Panc1 (cell line): ENCODE measurements around the gene CPNE4. TPM values are rescaled to one million over a fixed set of nuclear protein-coding genes. Genes with fewer than 3 reads are reported as not detected.

Source experiments
- ATAC-seq: fragments of 200-7000 bp; cut with Tn5 transposase; 2 replicates; pipeline ENCODE4 v1.9.1; 2020; ENCODE audit warnings: mild to moderate bottlenecking, moderate library complexity
- BruUV-seq: library from RNA; stranded (reverse); fragments of 400-500 nt; replicated peaks from 2 replicates; lab custom pipeline; 2021; lab: Mats Ljungman, UMichigan
- CTCF ChIA-PET: fragments of 300-600 bp; sonication (Branson Sonifier 250); formaldehyde crosslinking; loops from one replicate; lab custom pipeline; 2022; ENCODE audit warnings: antibody characterized with exemption; lab: Charles Lee
- POLR2A ChIA-PET: fragments of 300-600 bp; sonication (Branson Sonifier 250); formaldehyde crosslinking; loops from one replicate; lab custom pipeline; 2022; ENCODE audit warnings: antibody characterized with exemption; lab: Charles Lee
- DNase-seq: peaks from one replicate; pipeline ENCODE4 v3.0.0-alpha.2; 2010; ENCODE audit warnings: low read depth, low spot score
- H3K27ac ChIP-seq: 2 replicates; pipeline ENCODE4 v1.5.1; 2011; ENCODE audit warnings: mild to moderate bottlenecking, low read length, inconsistent platforms
- H3K27me3 ChIP-seq: fragments of 200-500 bp; sonication (Bioruptor generic); 2 replicates; pipeline ENCODE4 v1.6.0; 2014; ENCODE audit warnings: low read length, inconsistent platforms; ENCODE audit not compliant: control insufficient read depth, insufficient read depth
- H3K36me3 ChIP-seq: fragments of 200-500 bp; sonication (Bioruptor generic); 2 replicates; pipeline ENCODE4 v1.5.1; 2014; ENCODE audit warnings: inconsistent platforms, mild to moderate bottlenecking, low read length, moderate library complexity; ENCODE audit not compliant: control insufficient read depth, insufficient read depth
- H3K4me1 ChIP-seq: 2 replicates; pipeline ENCODE4 v1.5.1; 2011; ENCODE audit warnings: inconsistent platforms, mild to moderate bottlenecking, low read length, moderate library complexity; ENCODE audit not compliant: control insufficient read depth, insufficient read depth
- H3K4me3 ChIP-seq, 2 experiments: 2 replicates each; pipeline ENCODE4 v1.5.1; 2011 to 2012; ENCODE audit warnings: low read depth in 2 of 2, low read length in 2 of 2, mild to moderate bottlenecking in 2 of 2, inconsistent platforms in 1 of 2, moderate library complexity in 1 of 2
- H3K9me3 ChIP-seq: fragments of 200-500 bp; sonication (Bioruptor generic); 2 replicates; pipeline ENCODE4 v1.5.1; 2014; ENCODE audit warnings: low read depth, mild to moderate bottlenecking, inconsistent platforms, low read length, moderate library complexity; ENCODE audit not compliant: control insufficient read depth, insufficient read depth
- POLR2AphosphoS5 ChIP-seq: IDR thresholded peaks from 2 replicates; pipeline ENCODE4 v1.6.1; 2012; ENCODE audit warnings: mild to moderate bottlenecking, low read depth, low read length, moderate library complexity
- SIN3A ChIP-seq: IDR thresholded peaks from 2 replicates; pipeline ENCODE4 v1.6.1; 2012; ENCODE audit warnings: low read depth, mild to moderate bottlenecking, low read length, moderate library complexity, borderline replicate concordance; ENCODE audit not compliant: insufficient read depth
- TCF7L2 ChIP-seq: IDR thresholded peaks from 2 replicates; pipeline ENCODE4 v1.6.1; 2011; ENCODE audit warnings: mild to moderate bottlenecking, low read depth, low read length, inconsistent platforms
- in situ Hi-C: cut with HindIII; loops from 2 replicates; pipeline ENCODE4 v1.10.0; 2016; ENCODE audit warnings: low sequenced_read_pairs, low pct_unique_long_range_greater_than_20kb
- intact Hi-C: fragments of 100-400 bp; cut with micrococcal nuclease; formaldehyde crosslinking; loops from one replicate; pipeline ENCODE4 v1.10.0; 2022; ENCODE audit not compliant: unreplicated experiment
- total RNA-seq: library from RNA; stranded (reverse); gene quantifications from one replicate; pipeline ENCODE4 v1.2.1, GENCODE V29; 2021; ENCODE audit not compliant: unreplicated experiment
- TF ChIP-seq, protein P1 (sequence below): fragments of 450-650 bp; IDR thresholded peaks from 2 replicates; pipeline ENCODE4 v1.5.1; 2017; ENCODE audit warnings: mild to moderate bottlenecking
- TF ChIP-seq, protein P2 (sequence below), 2 experiments: IDR thresholded peaks; 2 replicates each; pipeline ENCODE4 v1.6.1; 2011 to 2012; ENCODE audit warnings: low read depth in 2 of 2, control low read depth in 1 of 2, low read length in 1 of 2, mild to moderate bottlenecking in 1 of 2, moderate library complexity in 1 of 2; ENCODE audit not compliant: insufficient read depth in 1 of 2

Gene CPNE4
- total RNA-seq, 1 experiment from 2014 or later: not detected

DNA sequence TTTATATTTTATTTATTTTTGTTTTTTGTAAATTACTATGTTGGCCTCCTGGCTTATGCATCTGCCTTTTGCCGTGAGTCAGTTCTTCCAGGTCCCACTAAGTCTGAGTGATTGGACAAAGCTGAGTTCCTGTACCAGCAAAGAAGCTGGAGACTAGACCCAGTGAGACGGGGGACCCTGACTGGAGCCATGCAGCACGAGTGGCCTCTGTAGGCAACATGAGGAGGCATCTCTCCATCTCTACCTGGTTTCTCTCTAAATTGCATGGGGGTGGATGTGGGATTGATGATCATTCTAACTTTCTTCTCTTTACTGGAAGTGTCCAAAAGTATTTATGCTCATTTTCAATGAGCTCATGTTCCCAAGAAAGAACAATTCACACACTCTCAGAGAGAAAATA lies 376.7 kb downstream of the CPNE4 start:
- Histone ChIP-seq H3K4me3 (no peak overlapping the region), H3K9me3 (no peaks in the 10 kb centered on the region), H3K36me3 (no peaks in the 10 kb centered on the region), H3K27ac (no peak overlapping the region), H3K27me3 (no peaks in the 10 kb centered on the region), H3K4me1 (no peaks in the 10 kb centered on the region)
- ATAC-seq: no peak
- ChIA-PET POLR2A (no interaction called here), CTCF (no interaction called here)
- in situ Hi-C loops (no loop called here), intact Hi-C loops (no loop called here)
- no TSS peak for BruUV-seq
- DNase-seq: no peak
- TF ChIP-seq, protein P1, sequence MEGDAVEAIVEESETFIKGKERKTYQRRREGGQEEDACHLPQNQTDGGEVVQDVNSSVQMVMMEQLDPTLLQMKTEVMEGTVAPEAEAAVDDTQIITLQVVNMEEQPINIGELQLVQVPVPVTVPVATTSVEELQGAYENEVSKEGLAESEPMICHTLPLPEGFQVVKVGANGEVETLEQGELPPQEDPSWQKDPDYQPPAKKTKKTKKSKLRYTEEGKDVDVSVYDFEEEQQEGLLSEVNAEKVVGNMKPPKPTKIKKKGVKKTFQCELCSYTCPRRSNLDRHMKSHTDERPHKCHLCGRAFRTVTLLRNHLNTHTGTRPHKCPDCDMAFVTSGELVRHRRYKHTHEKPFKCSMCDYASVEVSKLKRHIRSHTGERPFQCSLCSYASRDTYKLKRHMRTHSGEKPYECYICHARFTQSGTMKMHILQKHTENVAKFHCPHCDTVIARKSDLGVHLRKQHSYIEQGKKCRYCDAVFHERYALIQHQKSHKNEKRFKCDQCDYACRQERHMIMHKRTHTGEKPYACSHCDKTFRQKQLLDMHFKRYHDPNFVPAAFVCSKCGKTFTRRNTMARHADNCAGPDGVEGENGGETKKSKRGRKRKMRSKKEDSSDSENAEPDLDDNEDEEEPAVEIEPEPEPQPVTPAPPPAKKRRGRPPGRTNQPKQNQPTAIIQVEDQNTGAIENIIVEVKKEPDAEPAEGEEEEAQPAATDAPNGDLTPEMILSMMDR: peak; percentile 34
- TF ChIP-seq TCF7L2: no peak
- no peak for TF ChIP-seq SIN3A

DNA sequence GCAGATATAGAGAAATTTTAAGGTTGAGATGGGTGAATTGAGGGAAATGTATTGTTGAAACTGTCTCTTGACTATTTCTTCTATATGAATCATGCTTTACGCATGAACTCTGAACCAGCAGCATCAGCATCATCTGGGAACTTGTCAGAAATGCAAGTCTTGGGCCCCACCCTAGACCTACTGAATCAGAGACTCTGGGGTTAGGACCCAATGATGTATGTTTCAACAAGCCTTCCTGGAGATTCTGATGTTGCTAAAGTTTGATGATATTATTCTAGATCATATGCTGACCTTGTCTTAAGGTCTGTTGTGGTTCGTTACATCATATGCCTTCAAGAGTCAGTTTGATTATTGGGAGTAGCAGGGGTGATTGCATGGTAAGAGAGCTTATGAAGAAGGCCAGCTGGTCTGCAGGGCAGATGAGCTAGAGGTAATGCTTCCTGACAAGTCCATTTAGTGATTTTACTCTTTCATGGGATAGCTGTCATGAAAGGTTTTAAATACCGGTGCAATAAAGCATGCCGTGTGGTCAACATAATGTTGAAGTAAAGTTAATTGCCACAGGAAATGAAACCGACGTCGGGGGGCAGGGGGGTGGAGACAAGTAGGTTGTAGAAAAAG lies 379.6 kb downstream of the CPNE4 start:
- in situ Hi-C loops (no loop called here), intact Hi-C loops (no loop called here)
- Histone ChIP-seq H3K9me3 (no peaks in the 10 kb centered on the region), H3K36me3 (no peaks in the 10 kb centered on the region), H3K27ac (no peak overlapping the region), H3K4me1 (no peaks in the 10 kb centered on the region), H3K27me3 (no peaks in the 10 kb centered on the region), H3K4me3 (no peak overlapping the region)
- TF ChIP-seq SIN3A: no peak
- TF ChIP-seq POLR2AphosphoS5: no peak
- no peak for TF ChIP-seq TCF7L2
- TF ChIP-seq, protein P2, sequence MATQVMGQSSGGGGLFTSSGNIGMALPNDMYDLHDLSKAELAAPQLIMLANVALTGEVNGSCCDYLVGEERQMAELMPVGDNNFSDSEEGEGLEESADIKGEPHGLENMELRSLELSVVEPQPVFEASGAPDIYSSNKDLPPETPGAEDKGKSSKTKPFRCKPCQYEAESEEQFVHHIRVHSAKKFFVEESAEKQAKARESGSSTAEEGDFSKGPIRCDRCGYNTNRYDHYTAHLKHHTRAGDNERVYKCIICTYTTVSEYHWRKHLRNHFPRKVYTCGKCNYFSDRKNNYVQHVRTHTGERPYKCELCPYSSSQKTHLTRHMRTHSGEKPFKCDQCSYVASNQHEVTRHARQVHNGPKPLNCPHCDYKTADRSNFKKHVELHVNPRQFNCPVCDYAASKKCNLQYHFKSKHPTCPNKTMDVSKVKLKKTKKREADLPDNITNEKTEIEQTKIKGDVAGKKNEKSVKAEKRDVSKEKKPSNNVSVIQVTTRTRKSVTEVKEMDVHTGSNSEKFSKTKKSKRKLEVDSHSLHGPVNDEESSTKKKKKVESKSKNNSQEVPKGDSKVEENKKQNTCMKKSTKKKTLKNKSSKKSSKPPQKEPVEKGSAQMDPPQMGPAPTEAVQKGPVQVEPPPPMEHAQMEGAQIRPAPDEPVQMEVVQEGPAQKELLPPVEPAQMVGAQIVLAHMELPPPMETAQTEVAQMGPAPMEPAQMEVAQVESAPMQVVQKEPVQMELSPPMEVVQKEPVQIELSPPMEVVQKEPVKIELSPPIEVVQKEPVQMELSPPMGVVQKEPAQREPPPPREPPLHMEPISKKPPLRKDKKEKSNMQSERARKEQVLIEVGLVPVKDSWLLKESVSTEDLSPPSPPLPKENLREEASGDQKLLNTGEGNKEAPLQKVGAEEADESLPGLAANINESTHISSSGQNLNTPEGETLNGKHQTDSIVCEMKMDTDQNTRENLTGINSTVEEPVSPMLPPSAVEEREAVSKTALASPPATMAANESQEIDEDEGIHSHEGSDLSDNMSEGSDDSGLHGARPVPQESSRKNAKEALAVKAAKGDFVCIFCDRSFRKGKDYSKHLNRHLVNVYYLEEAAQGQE (IDR thresholded peaks at IDR 0.05; ENCODE audit: insufficient read depth in 1 of 2, low read depth in 2 of 2, low read length in 1 of 2): no peak
- TF ChIP-seq, protein P1: no peak
- CTCF ChIA-PET: no interaction called here
- DNase-seq: no peak
- BruUV-seq: no TSS peak
- no peak for ATAC-seq
- POLR2A ChIA-PET: no interaction called here
